BLaER1 treated with 17β-estradiol and CSF1 and Interleukin-3, amounts not matched to agents 10 nM and 100 nM (cell line): ENCODE data around the gene TBC1D12.

ENCODE experiments used
- H3K27ac ChIP-seq, 11 experiments: shearing (Covaris generic); formaldehyde crosslinking; 2 replicates each; pipeline ENCODE4 v1.8.1; 2022
- H3K27me3 ChIP-seq, 11 experiments: shearing (Covaris generic); formaldehyde crosslinking; 2 replicates each; pipeline ENCODE4 v1.8.1; 2022
- H3K36me3 ChIP-seq, 11 experiments: shearing (Covaris generic); formaldehyde crosslinking; 2 replicates each; pipeline ENCODE4 v1.8.1; 2022
- H3K4me1 ChIP-seq, 10 experiments: shearing (Covaris generic); formaldehyde crosslinking; 2 replicates each; pipeline ENCODE4 v1.8.1; 2022
- H3K4me2 ChIP-seq, 11 experiments: shearing (Covaris generic); formaldehyde crosslinking; 2 replicates each; pipeline ENCODE4 v1.8.1; 2022
- H3K4me3 ChIP-seq, 10 experiments: shearing (Covaris generic); formaldehyde crosslinking; 2 replicates each; pipeline ENCODE4 v1.8.1; 2022
- H3K9ac ChIP-seq, 11 experiments: shearing (Covaris generic); formaldehyde crosslinking; 2 replicates each; pipeline ENCODE4 v1.8.1; 2022
- H3K9me3 ChIP-seq, 11 experiments: shearing (Covaris generic); formaldehyde crosslinking; replicated peaks in 1 of 11; 2 replicates each; pipeline ENCODE4 v1.8.1; 2022
- H4K20me1 ChIP-seq, 11 experiments: shearing (Covaris generic); formaldehyde crosslinking; 2 replicates each; pipeline ENCODE4 v1.8.1; 2022
- Cebpa-rat ChIP-seq, 11 experiments: shearing (Covaris generic); IDR thresholded peaks; 2 replicates each; pipeline ENCODE4 v1.8.1; 2022

The TBC1D12 gene

DNA sequence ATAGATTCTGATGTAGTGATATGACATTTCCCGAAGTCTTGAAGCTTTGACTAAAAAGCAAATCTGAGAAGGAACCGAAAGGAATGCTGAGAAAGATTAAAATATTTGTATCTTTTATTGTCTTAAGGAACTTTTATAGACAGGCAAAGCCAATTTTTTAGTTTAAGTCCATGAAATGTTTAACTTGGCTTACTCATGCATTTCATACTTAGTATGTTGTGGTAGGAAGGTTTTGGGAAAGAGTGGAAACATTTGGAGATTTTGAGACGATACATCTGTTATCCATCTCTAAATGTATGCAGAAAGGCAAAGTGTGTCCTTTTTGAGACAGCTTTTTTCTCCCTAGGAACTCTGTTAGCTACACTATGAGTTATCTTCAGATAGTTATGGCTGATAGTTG, 10.1 kb downstream of the TBC1D12 start:
- H4K20me1 ChIP-seq = peaks cover 0 to 23% (median 0%) of the 10 kb centered on the region in 11 experiments; a peak in 7 of 22 replicates
- peaks cover 0 to 38% (median 0%) of the 10 kb centered on the region in 10 experiments; a peak in 3 of 20 replicates for H3K4me1 ChIP-seq
- no peaks in the 10 kb centered on the region for H3K27me3 ChIP-seq
- no peak overlapping the region for H3K9ac ChIP-seq
- H3K4me3 ChIP-seq = no peak overlapping the region
- H3K9me3 ChIP-seq = no peaks in the 10 kb centered on the region
- H3K27ac ChIP-seq = no peak overlapping the region
- TF ChIP-seq Cebpa-rat (IDR thresholded peaks at IDR 0.05) = no peak
- no peaks in the 10 kb centered on the region for H3K36me3 ChIP-seq
- peak overlapping the region in 2 of 11 experiments; percentile 47 to 52; a peak in 3 of 22 replicates for H3K4me2 ChIP-seq

GRCh38 chr10:94413361-94413760, 11.0 kb downstream of the TBC1D12 start:
- Histone ChIP-seq H3K4me2 (peak overlapping the region in 2 of 11 experiments; percentile 47 to 52; a peak in 4 of 22 replicates), H3K36me3 (no peaks in the 10 kb centered on the region), H3K9ac (no peak overlapping the region), H4K20me1 (peaks cover 0 to 23% (median 0%) of the 10 kb centered on the region in 11 experiments; a peak in 7 of 22 replicates), H3K27ac (no peak overlapping the region), H3K9me3 (no peaks in the 10 kb centered on the region), H3K4me3 (no peak overlapping the region), H3K4me1 (peaks cover 0 to 38% (median 0%) of the 10 kb centered on the region in 10 experiments; a peak in 3 of 20 replicates), H3K27me3 (no peaks in the 10 kb centered on the region)
- no peak for TF ChIP-seq Cebpa-rat (IDR thresholded peaks at IDR 0.05)

GRCh38 chr10:94416896-94417295, 14.6 kb downstream of the TBC1D12 start:
- Histone ChIP-seq H3K9me3 (no peaks in the 10 kb centered on the region), H3K4me1 (peaks cover 0 to 38% (median 0%) of the 10 kb centered on the region in 10 experiments; a peak in 3 of 20 replicates), H3K36me3 (no peaks in the 10 kb centered on the region), H3K4me3 (no peak overlapping the region), H4K20me1 (peaks cover 0 to 43% (median 0%) of the 10 kb centered on the region in 11 experiments; a peak in 5 of 22 replicates), H3K4me2 (0 out of 22 replicates have a peak overlapping the region, but pooled peaks of 1 of the 11 experiments have one; percentile 3), H3K9ac (no peak overlapping the region), H3K27me3 (no peaks in the 10 kb centered on the region), H3K27ac (no peak overlapping the region)
- TF ChIP-seq Cebpa-rat (IDR thresholded peaks at IDR 0.05) = no peak

GRCh38 chr10:94417321-94417720, 15.0 kb downstream of the TBC1D12 start:
- Histone ChIP-seq H3K9ac (no peak overlapping the region), H3K4me3 (no peak overlapping the region), H3K9me3 (no peaks in the 10 kb centered on the region), H3K4me1 (peaks cover 0 to 35% (median 0%) of the 10 kb centered on the region in 10 experiments; a peak in 3 of 20 replicates), H3K4me2 (no peak overlapping the region), H4K20me1 (peaks cover 0 to 46% (median 0%) of the 10 kb centered on the region in 11 experiments; a peak in 3 of 22 replicates), H3K27ac (no peak overlapping the region), H3K36me3 (no peaks in the 10 kb centered on the region), H3K27me3 (no peaks in the 10 kb centered on the region)
- TF ChIP-seq Cebpa-rat (IDR thresholded peaks at IDR 0.05) = no peak

DNA sequence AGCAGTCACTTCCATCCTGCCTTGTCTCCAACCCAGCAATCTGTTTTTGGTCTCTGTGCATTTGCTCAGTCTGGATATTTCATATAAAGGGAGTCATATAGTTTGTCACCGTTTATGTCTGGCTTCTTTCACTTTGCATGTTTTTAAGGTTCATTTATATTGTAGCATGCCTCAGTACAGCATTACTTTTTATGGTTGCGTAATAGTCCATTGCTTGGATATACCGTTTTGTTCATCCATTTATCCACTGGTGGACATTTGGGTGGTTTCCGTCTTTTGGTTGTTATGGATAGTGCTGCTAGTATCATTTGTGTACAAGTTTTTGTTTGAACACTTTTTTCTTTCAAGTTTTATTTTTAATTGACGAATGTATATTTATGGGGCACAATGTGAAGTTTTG, 18.2 kb downstream of the TBC1D12 start:
- H3K4me1 ChIP-seq = peaks cover 0 to 26% (median 0%) of the 10 kb centered on the region in 10 experiments; a peak in 3 of 20 replicates
- no peak overlapping the region for H3K4me3 ChIP-seq
- no peaks in the 10 kb centered on the region for H3K27me3 ChIP-seq
- peaks cover 0 to 64% (median 0%) of the 10 kb centered on the region in 11 experiments; a peak in 4 of 22 replicates for H4K20me1 ChIP-seq
- H3K9me3 ChIP-seq = peaks cover 3 to 15% (median 9%) of the 10 kb centered on the region in 11 experiments; a peak in 17 of 22 replicates
- no peaks in the 10 kb centered on the region for H3K36me3 ChIP-seq
- no peak overlapping the region for H3K9ac ChIP-seq
- no peak overlapping the region for H3K4me2 ChIP-seq
- TF ChIP-seq Cebpa-rat (IDR thresholded peaks at IDR 0.05) = peak in 4 of 11 experiments; percentile 58 to 79 (median 70); a peak in 6 of 22 replicates
- H3K27ac ChIP-seq = no peak overlapping the region

GRCh38 chr10:94420998-94421528, 18.7 kb downstream of the TBC1D12 start:
- Histone ChIP-seq H3K9ac (no peak overlapping the region), H3K27me3 (no peaks in the 10 kb centered on the region), H3K4me2 (no peak overlapping the region), H3K27ac (no peak overlapping the region), H4K20me1 (peaks cover 0 to 60% (median 0%) of the 10 kb centered on the region in 11 experiments; a peak in 4 of 22 replicates), H3K36me3 (no peaks in the 10 kb centered on the region), H3K9me3 (peaks cover 8 to 17% (median 15%) of the 10 kb centered on the region in 11 experiments; a peak in 21 of 22 replicates), H3K4me1 (peaks cover 0 to 25% (median 0%) of the 10 kb centered on the region in 10 experiments; a peak in 3 of 20 replicates), H3K4me3 (no peak overlapping the region)
- TF ChIP-seq Cebpa-rat (IDR thresholded peaks at IDR 0.05) = no peak

DNA sequence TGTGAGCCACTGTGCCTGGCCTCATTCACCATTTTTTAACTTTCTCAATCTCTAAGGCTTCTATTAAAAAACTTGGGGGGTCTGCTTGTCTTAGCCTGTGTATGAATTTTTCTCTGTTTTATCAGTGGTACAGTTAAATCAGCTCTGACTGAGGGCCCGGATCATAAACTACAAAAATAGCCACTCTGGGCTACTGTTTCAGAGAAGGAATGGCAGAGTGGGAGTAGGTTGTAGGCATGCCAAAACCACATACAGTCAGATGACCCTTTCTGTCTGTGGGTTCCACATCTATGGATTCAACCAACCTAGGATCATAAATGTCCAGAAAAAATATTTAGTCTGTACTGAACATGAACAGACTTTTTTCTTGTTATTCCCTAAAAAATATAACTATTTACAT, 21.3 kb downstream of the TBC1D12 start:
- Histone ChIP-seq H3K9me3 (peaks cover 14 to 26% (median 21%) of the 10 kb centered on the region in 11 experiments), H3K27me3 (no peaks in the 10 kb centered on the region), H4K20me1 (peaks cover 0 to 67% (median 0%) of the 10 kb centered on the region in 11 experiments; a peak in 4 of 22 replicates), H3K27ac (no peak overlapping the region), H3K9ac (no peak overlapping the region), H3K36me3 (no peaks in the 10 kb centered on the region), H3K4me1 (peaks cover 0 to 33% (median 0%) of the 10 kb centered on the region in 10 experiments; a peak in 7 of 20 replicates), H3K4me2 (peak overlapping the region in 2 of 11 experiments; percentile 10 to 46; a peak in 2 of 22 replicates), H3K4me3 (no peak overlapping the region)
- TF ChIP-seq Cebpa-rat (IDR thresholded peaks at IDR 0.05) = no peak

DNA sequence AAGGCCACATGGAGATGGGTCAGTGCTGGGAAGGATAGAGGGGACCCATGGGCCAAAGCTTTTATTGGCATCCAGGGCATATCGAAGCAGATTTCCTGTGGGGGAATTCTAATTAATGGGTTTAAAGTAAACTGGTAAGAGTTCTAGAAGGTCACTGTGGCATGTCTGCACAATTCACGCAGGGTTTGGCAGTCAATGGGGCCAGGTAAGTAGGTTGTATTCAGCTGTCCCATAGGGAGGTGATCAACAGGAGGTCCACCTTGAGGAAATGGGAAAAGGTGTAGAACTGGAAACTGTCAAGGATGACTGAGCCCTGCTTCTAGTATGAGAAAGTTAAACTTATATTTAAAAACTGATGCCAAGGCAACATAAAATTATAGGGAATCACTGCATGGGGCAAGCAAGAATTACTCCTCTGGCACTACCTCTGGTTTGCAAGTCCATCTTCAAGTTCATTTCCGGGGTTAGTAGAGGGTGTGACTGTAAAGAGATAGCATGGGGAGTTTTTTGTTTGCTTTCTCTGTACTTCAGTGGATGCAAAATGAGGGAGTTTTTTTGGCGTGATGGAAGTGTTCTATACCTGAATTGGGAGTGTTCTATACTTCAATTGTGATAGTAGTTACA, 22.5 kb downstream of the TBC1D12 start:
- TF ChIP-seq Cebpa-rat (IDR thresholded peaks at IDR 0.05) = no peak
- Histone ChIP-seq H4K20me1 (peaks cover 0 to 70% (median 0%) of the 10 kb centered on the region in 11 experiments; a peak in 5 of 22 replicates), H3K4me3 (no peak overlapping the region), H3K9ac (no peak overlapping the region), H3K4me2 (no peak overlapping the region), H3K9me3 (peaks cover 14 to 26% (median 21%) of the 10 kb centered on the region in 11 experiments), H3K36me3 (no peaks in the 10 kb centered on the region), H3K4me1 (peaks cover 0 to 36% (median 0%) of the 10 kb centered on the region in 10 experiments; a peak in 7 of 20 replicates), H3K27ac (no peak overlapping the region), H3K27me3 (no peaks in the 10 kb centered on the region)

- H3K9me3 ChIP-seq = peaks cover 14 to 26% (median 21%) of the 10 kb centered on the region in 11 experiments
- TF ChIP-seq Cebpa-rat (IDR thresholded peaks at IDR 0.05) = no peak
Observed at GRCh38 chr10:94425942-94426341, 23.6 kb downstream of the TBC1D12 start.

More at GRCh38 chr10:94425942-94426341, 23.6 kb downstream of the TBC1D12 start:
- Histone ChIP-seq H3K4me1 (peaks cover 0 to 36% (median 0%) of the 10 kb centered on the region in 10 experiments; a peak in 7 of 20 replicates), H3K4me3 (no peak overlapping the region), H3K36me3 (no peaks in the 10 kb centered on the region), H3K9ac (no peak overlapping the region), H3K27ac (no peak overlapping the region), H3K27me3 (no peaks in the 10 kb centered on the region), H4K20me1 (peaks cover 0 to 62% (median 0%) of the 10 kb centered on the region in 11 experiments; a peak in 5 of 22 replicates), H3K4me2 (no peak overlapping the region)
